Hepatocyte (in vitro differentiated cells): ENCODE measurements around the gene WDR1. TPM values are rescaled to one million over a fixed set of nuclear protein-coding genes. Genes with fewer than 3 reads are reported as not detected.

Experiments
- DNase-seq: peaks from one replicate; pipeline ENCODE4 v3.0.0-alpha.2; 2016; ENCODE audit warnings: low spot score
- H2AFZ ChIP-seq: fragments of 200-600 bp; sonication (generic); 2 replicates; pipeline ENCODE4 v1.6.0; 2016; ENCODE audit warnings: antibody characterized with exemption, mild to moderate bottlenecking
- H3K27ac ChIP-seq: fragments of 200-600 bp; sonication (generic); 2 replicates; pipeline ENCODE4 v1.5.1; 2016; ENCODE audit warnings: mild to moderate bottlenecking
- H3K27me3 ChIP-seq: fragments of 200-600 bp; sonication (generic); 2 replicates; pipeline ENCODE4 v1.6.1; 2016
- H3K36me3 ChIP-seq: fragments of 200-600 bp; sonication (generic); replicated peaks from 2 replicates; pipeline ENCODE4 v1.5.1; 2016; ENCODE audit warnings: low read depth; ENCODE audit not compliant: insufficient read depth
- H3K4me1 ChIP-seq: fragments of 200-600 bp; sonication (generic); 2 replicates; pipeline ENCODE4 v1.5.1; 2016; ENCODE audit warnings: mild to moderate bottlenecking, moderate library complexity; ENCODE audit not compliant: insufficient read depth
- H3K4me2 ChIP-seq: fragments of 200-600 bp; sonication (generic); 2 replicates; pipeline ENCODE4 v1.6.0; 2016
- H3K4me3 ChIP-seq: fragments of 200-600 bp; sonication (generic); 2 replicates; pipeline ENCODE4 v1.5.1; 2016; ENCODE audit warnings: mild to moderate bottlenecking
- H3K79me2 ChIP-seq: fragments of 200-600 bp; sonication (generic); 2 replicates; pipeline ENCODE4 v1.6.0; 2017; ENCODE audit warnings: mild to moderate bottlenecking
- H3K9me2 ChIP-seq: fragments of 200-600 bp; sonication (generic); replicated peaks from 2 replicates; pipeline ENCODE4 v1.6.0; 2017; ENCODE audit warnings: mild to moderate bottlenecking; ENCODE audit not compliant: insufficient read depth
- H3K9me3 ChIP-seq: fragments of 200-600 bp; sonication (generic); 2 replicates; pipeline ENCODE4 v1.5.1; 2016; ENCODE audit warnings: low read depth, mild to moderate bottlenecking
- H4K20me1 ChIP-seq: fragments of 200-600 bp; sonication (generic); 2 replicates; pipeline ENCODE4 v1.6.0; 2016; ENCODE audit warnings: mild to moderate bottlenecking; ENCODE audit not compliant: insufficient read depth, poor library complexity, severe bottlenecking
- CTCF ChIP-seq: fragments of 200-600 bp; sonication (generic); IDR thresholded peaks from 2 replicates; pipeline ENCODE4 v1.5.1; 2016; ENCODE audit warnings: antibody characterized with exemption, mild to moderate bottlenecking; ENCODE audit not compliant: poor library complexity
- EZH2 ChIP-seq: fragments of 200-600 bp; sonication (generic); IDR thresholded peaks from 2 replicates; pipeline ENCODE4 v1.6.1; 2016; ENCODE audit warnings: antibody characterized with exemption, mild to moderate bottlenecking, borderline replicate concordance
- EZH2phosphoT487 ChIP-seq: fragments of 200-600 bp; sonication (generic); IDR thresholded peaks from one replicate; pipeline ENCODE4 v1.6.1; 2018; ENCODE audit warnings: antibody characterized with exemption, mild to moderate bottlenecking, low read depth, moderate library complexity; ENCODE audit not compliant: unreplicated experiment, severe bottlenecking
- WGBS: methylation state at CpG from one replicate; pipeline ENCODE4 v1.1.6; 2016; ENCODE audit warnings: low lambda C conversion rate; ENCODE audit errors: missing lambda C conversion rate; 5-methylcytosine and 5-hydroxymethylcytosine counted together
- polyA plus RNA-seq: library from polyadenylated mRNA; unstranded; fragments of >200 nt; fragmentation: Nextera tagmentation; extraction: Ambion mirVana; gene quantifications from 2 replicates; pipeline ENCODE4 v1.2.1, GENCODE V29; 2016
- total RNA-seq: library from RNA; depleted of rRNA; stranded (reverse); fragments of >200 nt; gene quantifications from 2 replicates; pipeline ENCODE4 v1.2.3, GENCODE V29; 2014

Gene WDR1
- total and polyA plus RNA-seq, 2 experiments from 2014 or later: 176 to 179 TPM

GRCh38 chr4:10140866-10141759 is 24.5 kb upstream of the WDR1 start:
- DNase-seq: no peak
- no peak overlapping the region for H3K27ac ChIP-seq
- no peaks in the 10 kb centered on the region for H4K20me1 ChIP-seq
- no peak overlapping the region for H2AFZ ChIP-seq
- WGBS: 52% methylated on average over 10 of the region's 10 CpGs
- TF ChIP-seq EZH2 (no peak), EZH2phosphoT487 (no peak), CTCF (no peak)
- no peaks in the 10 kb centered on the region for H3K9me3 ChIP-seq
- no peak overlapping the region for H3K4me3 ChIP-seq
- no peaks in the 10 kb centered on the region for H3K9me2 ChIP-seq
- no peaks in the 10 kb centered on the region for H3K36me3 ChIP-seq
- no peak overlapping the region for H3K4me2 ChIP-seq
- no peaks in the 10 kb centered on the region for H3K4me1 ChIP-seq
- H3K79me2 ChIP-seq: no peaks in the 10 kb centered on the region
- H3K27me3 ChIP-seq: peaks cover 4% of the 10 kb centered on the region

- TF ChIP-seq EZH2 (no peak), EZH2phosphoT487 (no peak), CTCF (no peak)
- H3K27me3 ChIP-seq: peaks cover 4% of the 10 kb centered on the region
- H2AFZ ChIP-seq: no peak overlapping the region
- H3K4me2 ChIP-seq: no peak overlapping the region
- H3K27ac ChIP-seq: no peak overlapping the region
- no peak for DNase-seq
- no peak overlapping the region for H3K4me3 ChIP-seq
- H3K36me3 ChIP-seq: no peaks in the 10 kb centered on the region
- no peaks in the 10 kb centered on the region for H3K9me2 ChIP-seq
- no peaks in the 10 kb centered on the region for H4K20me1 ChIP-seq
- H3K4me1 ChIP-seq: no peaks in the 10 kb centered on the region
- WGBS: 88% methylated on average over 2 of the region's 2 CpGs
- no peaks in the 10 kb centered on the region for H3K9me3 ChIP-seq
- H3K79me2 ChIP-seq: no peaks in the 10 kb centered on the region
These were observed 22.9 kb upstream of the WDR1 start for GRCh38 chr4:10139518-10139917.

GRCh38 chr4:10135260-10135659 is 18.7 kb upstream of the WDR1 start:
- TF ChIP-seq EZH2phosphoT487: no peak
- no peak for TF ChIP-seq CTCF
- no peak for TF ChIP-seq EZH2
- 60% methylated on average over 3 of the region's 3 CpGs for WGBS

More at GRCh38 chr4:10135260-10135659, 18.7 kb upstream of the WDR1 start:
- Histone ChIP-seq H3K27me3 (peaks cover 4% of the 10 kb centered on the region), H3K36me3 (no peaks in the 10 kb centered on the region), H3K9me3 (no peaks in the 10 kb centered on the region), H3K9me2 (no peaks in the 10 kb centered on the region), H3K4me1 (no peaks in the 10 kb centered on the region), H3K4me3 (no peak overlapping the region), H4K20me1 (no peaks in the 10 kb centered on the region), H2AFZ (no peak overlapping the region), H3K4me2 (no peak overlapping the region), H3K79me2 (no peaks in the 10 kb centered on the region), H3K27ac (no peak overlapping the region)
- no peak for DNase-seq
